CD4-positive, alpha-beta T cell treated with Interleukin-15 for 1 hour (primary cell): Measurements from ENCODE around the gene RFX3.
A peak's percentile ranks its signal among the peaks of the same experiment; 100 is the strongest.

Experiments used
- DNase-seq: peaks from one replicate; pipeline ENCODE4 v3.0.0-alpha.2; 2020

The RFX3 gene

DNA sequence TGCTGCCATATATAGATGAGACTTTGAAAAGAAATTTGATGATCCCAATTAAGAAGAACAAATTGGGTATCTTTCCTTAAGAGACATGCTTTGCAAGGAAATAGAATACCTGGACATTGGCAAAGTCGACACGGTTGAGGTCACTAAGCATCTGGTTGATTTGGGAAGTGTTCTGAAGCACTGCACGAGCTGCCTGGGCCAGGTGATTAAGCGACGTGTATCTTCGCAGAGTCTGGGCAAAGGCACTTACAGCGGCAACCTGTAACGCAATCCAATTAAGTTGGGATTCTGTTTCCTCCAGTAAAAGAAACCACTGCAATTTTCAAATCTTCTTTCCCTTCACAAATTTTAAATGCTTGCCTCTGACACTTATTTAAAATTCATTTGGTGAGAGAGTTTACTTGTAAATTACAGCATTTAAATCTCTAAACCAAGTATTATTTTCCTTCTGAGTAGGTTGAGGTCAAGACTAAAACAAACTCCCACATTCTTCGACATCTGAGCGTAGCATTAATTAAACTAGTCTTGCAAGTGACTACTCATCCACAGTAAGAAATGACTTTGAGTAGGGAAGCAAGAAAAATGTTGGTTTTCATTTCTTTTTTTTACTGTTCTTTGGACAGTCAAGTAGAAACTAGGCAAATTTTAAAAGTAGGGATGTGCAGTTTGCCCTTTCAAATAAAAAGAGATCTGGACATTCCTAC is 262.8 kb downstream of the RFX3 start:
- DNase-seq: no peak

DNA sequence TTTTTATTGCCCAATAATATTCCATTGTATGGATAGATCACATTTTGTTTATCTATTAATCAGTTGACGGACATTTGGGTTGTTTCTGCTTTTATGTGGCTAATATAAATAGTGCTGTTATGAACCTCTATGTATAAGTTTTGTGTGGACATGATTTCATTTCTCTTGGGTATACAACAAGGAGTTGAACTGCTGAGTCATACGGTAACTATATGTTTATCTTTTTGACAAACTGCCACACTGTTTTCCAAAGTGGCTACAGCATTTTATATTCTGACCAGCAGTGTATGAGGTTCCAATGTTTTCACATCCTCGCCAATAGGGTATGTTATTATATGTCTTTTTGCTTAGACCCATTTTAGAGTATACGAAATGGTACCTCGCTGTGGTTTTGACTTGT is 264.3 kb downstream of the RFX3 start:
- no peak for DNase-seq

DNA sequence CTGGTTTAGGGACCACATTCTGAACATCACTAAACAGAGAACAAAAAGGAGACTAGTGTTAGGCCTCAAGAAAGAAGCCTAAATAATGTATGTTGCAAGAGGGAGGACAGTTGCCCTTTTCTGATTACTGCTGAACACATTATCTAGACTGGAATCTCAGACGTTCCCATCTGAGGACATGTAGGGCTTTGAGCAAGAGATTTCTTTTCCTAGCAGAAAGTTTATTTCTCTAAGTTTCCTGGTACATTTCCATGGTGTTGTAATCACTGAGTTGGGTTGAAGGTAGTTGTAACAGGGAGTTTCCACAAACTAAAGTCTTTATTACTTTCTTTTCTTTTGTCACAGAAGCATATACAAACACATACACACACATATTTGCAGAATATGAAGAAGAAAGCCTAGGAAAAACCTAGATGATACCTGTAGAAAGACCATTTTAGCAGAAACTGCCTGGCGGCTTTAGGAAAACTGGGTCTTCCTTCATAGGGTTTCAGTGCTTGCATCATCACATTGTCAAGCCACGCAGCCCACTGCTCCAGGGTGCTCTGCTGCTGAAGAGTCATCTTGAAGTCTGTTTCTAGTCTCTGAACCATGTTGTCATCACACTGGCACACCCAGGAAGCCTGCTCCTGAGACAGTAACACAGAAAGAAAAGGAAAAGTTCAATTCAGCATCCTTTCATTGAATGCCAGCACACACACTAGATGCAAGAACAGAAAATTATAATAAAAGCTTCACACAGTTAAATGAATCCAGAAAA is 269.1 kb downstream of the RFX3 start:
- DNase-seq: no peak

DNA sequence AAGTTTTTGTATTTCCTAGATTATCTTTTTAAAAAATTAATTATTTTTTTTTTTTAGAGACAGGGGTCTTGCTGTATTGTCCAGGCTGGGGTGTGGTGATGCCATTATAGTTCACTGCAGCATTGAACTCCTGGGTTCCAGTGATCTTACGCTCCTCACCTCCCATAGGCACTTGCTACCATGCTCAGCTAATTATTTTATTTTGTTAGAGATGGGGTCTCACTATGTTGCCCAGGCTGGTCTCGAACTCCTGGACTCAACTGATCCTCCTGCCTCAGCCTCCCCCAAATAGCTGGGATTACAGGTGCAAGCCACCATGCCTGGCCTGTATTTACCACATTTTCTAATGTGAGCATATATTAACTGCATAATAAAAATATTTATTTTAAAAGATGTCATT is 274.5 kb downstream of the RFX3 start:
- no peak for DNase-seq

DNA sequence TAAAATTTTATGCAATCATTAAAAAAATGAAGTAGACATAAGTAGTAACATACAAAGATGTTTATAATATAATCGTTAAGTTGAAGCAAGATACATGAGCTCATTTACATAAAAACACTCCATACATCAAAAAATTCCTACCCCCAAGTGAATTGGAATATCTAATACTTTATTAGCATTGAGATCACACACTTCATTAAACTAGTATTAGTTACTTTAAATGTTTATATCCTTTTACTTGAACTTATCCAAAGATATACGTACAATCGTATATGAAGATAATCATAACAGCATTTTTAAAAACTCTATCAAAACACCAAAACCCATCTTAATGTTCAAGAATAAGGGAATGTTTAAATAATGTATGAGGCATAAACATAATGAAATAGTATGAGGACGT is 275.1 kb downstream of the RFX3 start:
- no peak for DNase-seq

DNA sequence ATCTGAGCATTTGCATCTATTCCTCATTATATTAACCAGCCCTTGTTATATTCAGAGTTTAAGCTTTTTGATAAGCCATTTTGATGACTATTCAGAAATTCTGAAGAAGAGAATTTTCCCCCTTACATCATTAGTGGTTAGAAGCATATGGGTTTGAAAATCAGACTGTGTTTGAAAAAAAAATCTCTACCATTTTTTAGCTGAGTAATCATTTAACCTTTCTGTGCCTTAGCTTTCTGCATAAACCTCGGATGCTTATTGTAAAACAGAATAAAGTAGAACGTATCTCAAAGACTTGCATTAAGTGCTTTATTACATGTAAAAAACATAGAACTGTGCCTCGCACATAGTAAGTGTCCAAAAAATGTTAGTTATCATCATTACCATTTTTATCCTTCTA is 278.6 kb downstream of the RFX3 start:
- DNase-seq: no peak

DNA sequence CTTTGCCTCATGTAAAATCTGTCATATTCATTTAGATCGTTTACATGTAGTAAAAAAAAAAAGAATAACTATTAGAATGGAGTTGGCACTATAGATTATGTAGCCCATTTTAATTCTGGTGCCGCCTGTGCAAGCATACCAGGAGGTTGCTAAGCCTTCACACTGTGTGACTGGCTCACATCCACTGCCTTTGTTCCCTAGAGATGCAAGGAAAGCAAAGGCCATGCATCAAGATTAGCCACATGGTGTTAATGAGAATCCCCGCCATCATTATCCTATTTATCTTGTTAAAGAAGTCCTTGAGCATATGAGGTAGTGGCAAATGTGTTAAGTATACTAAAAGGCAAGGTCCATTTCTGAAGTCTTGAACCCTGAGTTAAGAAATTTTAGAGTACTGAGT is 279.6 kb downstream of the RFX3 start:
- DNase-seq: no peak

DNA sequence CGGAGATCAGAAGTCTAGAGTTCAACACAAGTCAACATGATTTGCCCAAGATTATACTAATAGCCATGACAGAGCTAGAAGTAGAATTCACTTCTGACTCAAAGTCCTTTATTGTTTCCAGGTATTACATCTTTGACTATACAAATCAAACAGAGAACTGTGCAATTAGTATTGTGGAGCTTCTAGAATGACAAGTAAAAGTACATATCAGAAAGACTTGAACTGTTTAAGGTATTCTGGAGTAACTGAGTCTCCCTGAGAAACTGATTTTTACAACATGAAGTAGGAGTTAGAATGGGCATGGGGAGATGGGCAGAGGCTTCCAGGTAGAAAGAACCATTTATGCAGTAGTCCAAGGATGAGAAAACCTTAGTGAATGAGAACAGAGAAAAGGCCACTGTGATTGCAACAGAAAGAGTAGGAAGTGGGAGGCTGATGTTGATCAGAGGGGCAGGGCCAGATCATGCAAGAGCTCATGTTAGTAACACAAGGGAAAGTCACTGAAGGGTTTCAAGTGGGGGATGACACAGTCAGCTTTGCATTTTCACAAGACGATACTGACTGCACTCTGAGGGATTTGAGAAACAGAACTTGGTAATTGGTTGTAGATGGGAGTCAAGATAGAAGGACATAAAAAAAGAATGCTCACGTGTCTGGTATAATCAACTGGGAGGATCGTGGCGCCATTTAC is 280.7 kb downstream of the RFX3 start:
- peak; percentile 17 for DNase-seq

DNA sequence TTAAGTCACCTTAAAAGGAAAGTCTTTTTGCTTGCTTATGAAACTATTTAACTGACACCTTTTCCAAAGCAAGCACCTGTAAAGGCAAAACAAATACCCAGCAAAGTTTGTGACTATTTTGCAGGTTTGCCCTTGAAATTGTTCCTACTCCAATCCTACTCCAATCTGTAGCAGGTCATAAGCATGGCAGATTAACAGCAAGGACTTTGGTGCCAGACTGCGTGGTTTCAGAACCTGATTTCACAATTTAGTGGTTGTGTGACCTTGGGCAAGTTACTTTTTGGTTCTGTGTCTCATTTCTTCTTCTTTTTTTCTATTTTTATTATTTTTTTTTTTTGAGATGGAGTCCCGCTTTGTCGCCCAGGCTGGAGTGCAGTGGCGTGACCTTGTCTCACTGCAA is 282.1 kb downstream of the RFX3 start:
- DNase-seq: no peak

DNA sequence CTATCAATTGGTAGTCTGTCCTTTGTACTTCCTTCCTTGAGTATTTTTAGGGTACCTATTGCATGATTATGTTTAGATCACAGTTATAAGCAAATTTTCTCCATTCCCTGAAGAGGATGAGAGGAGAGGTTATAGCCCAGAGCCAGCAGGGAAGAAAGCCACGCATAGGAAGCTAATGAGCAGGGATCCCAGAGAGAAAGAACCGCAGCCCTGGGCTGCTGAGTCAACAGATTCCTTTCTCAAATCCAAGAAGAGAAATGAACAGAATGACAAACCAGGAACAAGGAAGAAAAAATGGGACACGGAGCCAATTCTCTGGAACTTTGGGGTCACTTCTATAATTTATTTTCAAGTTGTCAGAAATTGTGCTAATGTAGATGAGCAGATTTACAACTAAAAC is 284.5 kb downstream of the RFX3 start:
- DNase-seq: no peak

DNA sequence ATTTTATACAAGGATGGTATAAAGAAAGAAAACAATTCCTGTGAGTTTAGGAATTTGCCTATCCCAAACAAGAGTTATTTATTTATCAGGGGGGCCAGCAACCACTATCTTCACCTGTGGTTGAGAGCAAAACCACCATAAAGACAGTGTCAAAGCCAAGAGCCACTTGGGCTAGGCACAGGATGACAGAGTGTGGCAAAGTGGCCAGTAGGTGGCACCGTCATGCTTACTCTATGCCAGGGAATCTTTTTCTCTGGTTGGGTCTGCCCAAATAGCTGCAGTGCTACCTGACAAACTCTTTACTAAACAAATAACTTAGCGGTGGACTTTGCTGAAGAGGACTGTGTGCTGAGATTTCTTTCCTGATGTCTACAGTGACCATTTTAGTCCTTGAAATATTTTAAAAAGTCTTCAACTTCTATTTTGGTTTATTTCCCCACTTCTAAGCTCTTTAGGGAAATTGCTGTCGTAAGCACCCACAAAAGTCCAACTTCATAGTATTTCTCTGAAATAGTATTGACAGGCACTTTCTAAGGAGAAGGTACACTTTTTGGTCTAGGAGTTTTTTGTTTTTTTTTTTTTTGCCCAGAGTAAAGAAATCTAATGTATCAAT is 285.0 kb downstream of the RFX3 start:
- DNase-seq: peak; percentile 60

DNA sequence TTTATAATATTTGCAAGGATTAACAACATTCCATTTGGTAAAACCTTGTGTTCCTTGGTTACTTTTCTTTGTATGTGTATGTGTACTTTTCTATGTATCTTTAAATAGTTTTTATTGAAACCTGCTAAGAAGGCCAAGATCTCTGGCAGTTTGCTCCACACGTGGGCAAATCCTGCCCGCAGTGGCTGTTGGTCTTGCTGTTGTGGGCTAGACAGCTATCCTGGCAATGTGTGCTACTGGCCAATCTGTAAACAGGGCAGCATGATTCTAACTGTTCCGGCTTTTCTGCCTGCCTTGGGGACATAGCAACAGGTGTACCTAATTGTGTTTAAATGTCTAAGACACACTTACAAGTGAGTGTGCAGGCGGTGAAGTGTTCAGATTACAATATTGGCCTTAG is 286.6 kb downstream of the RFX3 start:
- DNase-seq: no peak

DNA sequence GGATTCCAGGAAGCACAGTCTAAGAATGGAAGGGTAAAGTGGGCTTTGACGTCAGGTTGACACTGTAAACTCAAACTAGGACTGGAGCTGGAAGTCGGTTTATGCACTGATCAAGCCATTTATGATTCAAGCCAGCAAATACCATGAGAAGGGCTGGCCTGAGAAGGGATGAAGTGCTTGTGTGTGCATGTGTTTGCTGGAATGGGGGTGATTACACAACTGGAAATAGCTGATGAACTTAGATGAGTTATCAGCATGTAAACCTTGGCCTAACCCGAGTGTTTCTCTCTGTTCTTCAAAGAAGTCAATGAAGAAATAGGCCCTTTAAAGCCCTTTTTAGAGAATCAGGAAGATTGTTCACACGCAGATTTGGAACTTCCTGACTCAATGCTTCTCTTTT is 287.6 kb downstream of the RFX3 start:
- no peak for DNase-seq

DNA sequence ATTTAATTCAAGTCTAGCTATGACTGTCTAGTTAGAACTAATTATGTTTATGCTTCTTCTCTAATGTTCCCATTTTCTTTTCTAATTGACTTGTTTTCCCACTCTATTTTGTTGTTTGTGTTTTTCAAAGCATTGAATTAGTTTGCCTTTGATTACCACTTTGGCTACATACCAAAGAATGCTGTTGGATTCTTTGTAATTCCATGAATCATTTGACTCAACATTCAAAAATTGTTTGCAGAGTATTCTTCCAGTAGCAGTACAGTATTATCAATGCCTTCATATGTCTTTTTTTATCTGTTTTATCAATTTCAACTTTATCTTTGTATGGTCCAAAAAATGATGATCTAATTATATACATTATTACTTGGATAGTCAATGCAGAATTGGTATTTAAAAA is 288.7 kb downstream of the RFX3 start:
- DNase-seq: no peak

DNA sequence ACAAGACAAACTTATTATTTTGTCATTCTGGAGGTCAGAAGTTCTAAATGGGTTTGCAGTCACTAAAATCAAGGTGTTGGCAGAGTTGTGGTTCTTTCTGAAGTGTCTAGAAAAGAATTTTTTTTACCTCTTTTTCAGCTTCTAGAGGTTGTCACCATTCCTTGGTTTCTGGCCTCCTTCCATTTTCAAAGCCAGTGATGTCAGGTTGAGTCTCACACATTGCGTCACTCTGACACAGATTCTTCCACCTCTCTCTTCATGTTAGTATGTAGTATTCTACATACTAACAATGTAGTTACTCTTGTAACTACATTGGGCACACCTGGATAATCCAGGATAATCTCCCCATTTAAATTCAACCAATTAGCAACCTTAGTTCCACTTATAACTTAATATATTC is 290.3 kb downstream of the RFX3 start:
- no peak for DNase-seq

DNA sequence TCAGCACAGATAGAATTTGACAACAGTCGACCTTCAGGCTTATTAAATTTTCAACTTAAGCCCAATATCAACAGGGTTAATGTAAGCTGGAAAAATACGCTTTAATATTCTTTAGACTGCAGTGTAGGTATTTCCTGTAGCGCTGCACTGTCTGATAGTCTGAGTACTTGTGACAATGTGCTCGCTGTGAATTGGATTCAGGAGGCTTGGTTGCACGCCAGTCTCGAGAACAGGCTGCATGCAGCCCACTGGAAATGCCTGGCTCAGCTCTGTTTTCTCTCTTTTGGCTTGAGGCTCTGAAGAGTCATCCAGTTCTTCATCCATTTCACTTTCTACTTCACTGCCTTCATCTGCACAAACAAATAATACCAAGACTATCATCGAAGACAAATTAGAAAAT is 300.9 kb downstream of the RFX3 start:
- DNase-seq: no peak

DNA sequence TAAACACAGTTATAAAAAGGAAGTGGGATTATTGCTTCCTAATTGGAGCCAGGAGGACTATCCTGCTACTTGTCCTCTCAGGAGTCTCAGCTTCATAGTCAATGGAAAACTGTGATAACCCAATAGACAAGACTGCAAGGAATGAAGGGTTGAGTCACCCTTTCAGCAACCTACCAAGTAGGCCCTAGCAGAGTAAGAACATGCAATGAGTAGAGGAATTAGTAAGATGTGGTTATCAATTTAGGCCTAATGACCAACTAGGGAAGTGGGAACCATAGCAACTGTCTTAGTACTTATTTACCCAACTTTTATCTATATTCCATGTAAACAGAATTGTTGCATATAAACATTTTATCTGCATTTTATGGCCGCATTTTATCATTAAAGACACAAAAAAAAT is 310.1 kb downstream of the RFX3 start:
- DNase-seq: no peak

DNA sequence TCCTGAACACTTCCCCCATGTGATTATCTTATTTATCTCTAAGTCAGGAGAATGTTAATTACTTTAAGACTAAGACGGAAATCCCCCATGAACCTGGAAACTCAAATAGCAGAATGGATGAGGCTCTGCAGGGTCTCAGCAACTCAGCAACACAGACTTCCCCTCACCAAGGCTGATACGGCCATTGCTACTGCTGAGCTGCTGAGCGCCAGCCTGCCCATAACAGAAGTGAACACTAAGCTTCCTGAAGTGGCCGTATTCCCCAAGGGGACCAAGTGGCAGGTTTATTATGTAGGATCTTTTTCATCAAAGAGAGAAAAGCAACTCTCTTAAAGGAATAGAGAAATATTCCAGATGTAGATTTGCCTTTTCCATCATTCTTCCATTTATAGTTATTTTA is 311.1 kb downstream of the RFX3 start:
- DNase-seq: no peak

DNA sequence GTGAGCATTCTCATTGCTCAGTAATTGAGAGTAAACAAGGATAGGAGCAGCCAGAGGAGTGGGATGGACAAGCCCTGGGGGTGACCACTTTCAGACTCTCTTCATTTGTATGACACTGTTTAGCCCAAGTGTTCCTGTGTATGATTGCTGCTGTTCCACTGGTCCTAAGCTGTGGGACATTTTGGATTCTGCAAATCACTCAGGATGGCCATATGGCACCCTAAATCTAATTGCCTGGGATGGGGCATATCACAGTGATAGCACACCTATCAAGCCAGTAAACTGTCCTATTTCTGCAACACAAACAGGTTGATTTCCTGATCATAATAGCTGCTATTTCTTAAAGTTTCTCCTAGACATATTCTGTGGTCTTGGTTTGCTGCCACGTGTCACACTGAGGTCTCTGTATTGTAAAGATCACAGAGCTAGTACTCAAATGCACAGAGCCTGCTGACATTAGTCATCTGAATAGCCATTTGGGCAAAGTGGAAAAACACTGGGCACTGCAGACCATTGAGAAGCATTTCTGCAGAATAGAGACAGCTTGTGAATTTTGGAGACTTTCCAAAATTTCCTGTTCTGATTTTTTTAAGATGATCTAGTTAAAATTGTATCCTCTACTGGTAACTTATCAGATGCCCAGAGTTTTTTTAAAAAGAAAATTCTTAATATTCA is 320.2 kb downstream of the RFX3 start:
- no peak for DNase-seq

DNA sequence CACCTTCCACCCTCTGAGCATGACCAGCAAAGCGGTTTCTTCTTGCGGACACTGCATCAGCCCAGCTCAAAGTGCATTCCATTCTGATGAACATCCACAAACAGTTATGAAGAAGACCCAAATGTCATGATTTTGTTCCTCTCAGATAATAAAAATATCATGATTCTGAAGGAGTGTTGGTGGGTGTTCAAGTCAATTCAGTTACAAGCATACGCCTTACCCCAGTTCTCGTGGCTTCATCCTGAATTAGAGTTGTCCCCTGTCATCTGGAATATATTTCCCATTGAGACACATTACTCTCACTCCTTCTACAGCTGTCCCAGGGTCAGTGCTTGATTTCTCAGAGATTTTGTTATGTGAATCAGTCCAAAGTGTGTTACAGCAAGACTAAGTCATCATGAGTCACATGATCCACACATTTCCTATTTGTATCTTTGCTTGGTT is 325.4 kb downstream of the RFX3 start:
- no peak for DNase-seq

DNA sequence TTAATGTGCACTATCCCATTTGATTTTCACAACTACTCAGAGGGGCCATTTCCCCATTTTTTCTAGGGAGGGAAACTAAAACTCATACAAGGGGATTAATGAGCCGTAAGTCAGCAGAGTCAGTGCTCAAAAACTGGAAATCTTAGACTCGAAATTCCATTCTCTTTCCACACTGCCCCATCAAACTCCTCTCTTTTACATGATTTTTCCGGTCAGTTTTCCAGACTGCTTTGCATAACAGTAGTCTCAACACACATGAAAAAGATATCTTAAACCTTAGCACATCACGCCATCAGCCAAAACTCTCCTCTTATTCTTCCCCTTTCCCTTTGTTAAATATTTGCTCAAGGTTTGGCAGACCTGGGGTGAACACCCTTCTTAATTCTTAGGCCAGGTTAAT is 332.0 kb downstream of the RFX3 start:
- DNase-seq: no peak

DNA sequence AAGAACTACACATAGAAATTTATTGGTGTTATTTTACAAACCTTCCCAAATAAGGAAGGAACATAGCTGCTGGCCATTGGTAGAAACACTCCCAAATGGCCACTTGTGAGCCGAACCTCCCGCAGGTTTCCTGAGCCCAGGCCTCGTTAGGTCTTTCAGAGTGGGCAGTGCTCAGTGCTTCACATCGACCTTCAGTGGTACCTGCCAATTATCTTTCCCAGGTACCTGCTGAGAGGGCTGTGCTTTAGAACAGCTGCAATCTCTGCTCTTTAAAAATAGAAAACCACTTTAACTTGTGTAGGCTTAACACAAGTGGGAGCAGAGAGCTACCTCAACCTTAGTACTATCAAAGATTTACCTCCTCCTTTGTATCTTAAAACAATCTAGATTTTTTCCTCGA is 334.1 kb downstream of the RFX3 start:
- DNase-seq: no peak
